Naive thymus-derived CD4-positive, alpha-beta T cell (primary cell): ENCODE measurements around the gene LMNTD1. TPM values are rescaled to one million over a fixed set of nuclear protein-coding genes. Genes with fewer than 3 reads are reported as not detected.
"Not testable (repeated sequence)": the region's sequence is repeated elsewhere in the genome, so short reads cannot be mapped to it uniquely, and the experiment has no call there.

Experiments
- ATAC-seq: fragments of 150-1000 bp; cut with Tn5 transposase; 2 replicates; pipeline ENCODE4 v1.10.0; 2021; ENCODE audit warnings: mild to moderate bottlenecking, moderate library complexity
- CTCF ChIA-PET: fragments of 350-600 bp; sonication (Branson Sonifier 250); formaldehyde crosslinking; loops from one replicate; lab custom pipeline; 2021; ENCODE audit warnings: antibody characterized with exemption; lab: Charles Lee
- POLR2A ChIA-PET: fragments of 350-600 bp; sonication (Branson Sonifier 250); formaldehyde crosslinking; loops from one replicate; lab custom pipeline; 2021; ENCODE audit warnings: antibody characterized with exemption, inconsistent platforms; lab: Charles Lee
- DNase-seq, 9 donors: peaks; one replicate each; pipeline versions ENCODE4 v3.0.0 to v3.0.0-alpha.2; 2020 to 2022; ENCODE audit warnings: mixed read lengths in 1 of 9
- H3K27ac ChIP-seq: one replicate; pipeline ENCODE4 v1.7.0; 2013; ENCODE audit warnings: mild to moderate bottlenecking, low read depth, low read length, moderate library complexity
- H3K27me3 ChIP-seq, 2 donors: one replicate each; pipeline ENCODE4 v1.7.0; 2013; ENCODE audit warnings: low read length in 2 of 2, mild to moderate bottlenecking in 2 of 2, moderate library complexity in 2 of 2; ENCODE audit not compliant: control insufficient read depth in 2 of 2, insufficient read depth in 2 of 2
- H3K36me3 ChIP-seq, 3 experiments: 1 replicate in 2 of 3; 2 replicates in 1 of 3; pipeline ENCODE4 v1.7.0; 2013; ENCODE audit warnings: low read length in 3 of 3, mild to moderate bottlenecking in 3 of 3, moderate library complexity in 1 of 3; ENCODE audit not compliant: insufficient read depth in 3 of 3, control insufficient read depth in 2 of 3
- H3K4me1 ChIP-seq, 2 donors: one replicate each; pipeline ENCODE4 v1.7.0; 2013; ENCODE audit warnings: low read length in 2 of 2, mild to moderate bottlenecking in 2 of 2, moderate library complexity in 1 of 2; ENCODE audit not compliant: control insufficient read depth in 2 of 2, insufficient read depth in 2 of 2
- H3K4me3 ChIP-seq: 2 replicates; pipeline ENCODE4 v1.7.0; 2013; ENCODE audit warnings: mild to moderate bottlenecking, low read length
- H3K9me3 ChIP-seq, 3 experiments: 1 replicate in 2 of 3; 2 replicates in 1 of 3; pipeline ENCODE4 v1.7.0; 2013; ENCODE audit warnings: low read length in 3 of 3; ENCODE audit not compliant: control insufficient read depth in 2 of 3
- H3K27ac Mint-ChIP-seq, 9 donors: one replicate each; pipeline ENCODE4 v1.8.0; 2020 to 2022; ENCODE audit warnings: mixed read lengths in 9 of 9, mild to moderate bottlenecking in 8 of 9, moderate library complexity in 5 of 9, inconsistent platforms in 2 of 9
- H3K27me3 Mint-ChIP-seq, 5 donors: one replicate each; pipeline ENCODE4 v1.8.0; 2021 to 2022; ENCODE audit warnings: mixed read lengths in 5 of 5, mild to moderate bottlenecking in 1 of 5
- H3K36me3 Mint-ChIP-seq, 5 donors: one replicate each; pipeline ENCODE4 v1.8.0; 2020 to 2022; ENCODE audit warnings: mixed read lengths in 5 of 5, mild to moderate bottlenecking in 3 of 5, inconsistent platforms in 1 of 5
- H3K4me1 Mint-ChIP-seq, 7 donors: one replicate each; pipeline ENCODE4 v1.8.0; 2020 to 2022; ENCODE audit warnings: mixed read lengths in 7 of 7, mild to moderate bottlenecking in 3 of 7, inconsistent platforms in 1 of 7
- H3K4me3 Mint-ChIP-seq, 10 donors: one replicate each; pipeline ENCODE4 v1.8.0; 2020 to 2022; ENCODE audit warnings: mild to moderate bottlenecking in 10 of 10, mixed read lengths in 10 of 10, moderate library complexity in 6 of 10, inconsistent platforms in 2 of 10
- H3K9me3 Mint-ChIP-seq, 11 donors: one replicate each; pipeline ENCODE4 v1.8.0; 2020 to 2022; ENCODE audit warnings: mixed read lengths in 11 of 11, mild to moderate bottlenecking in 4 of 11, inconsistent platforms in 1 of 11, moderate library complexity in 1 of 11
- intact Hi-C, 2 donors: fragments of 100-400 bp; cut with micrococcal nuclease; formaldehyde crosslinking; loops; one replicate each; pipeline ENCODE4 v1.15.1; 2023
- polyA plus RNA-seq, 2 donors: library from polyadenylated mRNA; unstranded; fragments of 300-500 nt; fragmentation: Illumina TruSeq; gene quantifications; one replicate each; pipeline ENCODE4 v1.2.3, GENCODE V29; 2021
- total RNA-seq, 6 experiments: library from RNA in 5 of 6; stranded (reverse) in 5 of 6; gene quantifications; 1 replicate in 5 of 6; 2 replicates in 1 of 6; pipeline ENCODE4 v1.2.3 and lab custom pipeline; 2021 to 2026

Gene LMNTD1
- total and polyA plus RNA-seq, 7 experiments from 2014 or later, result not detected

DNA sequence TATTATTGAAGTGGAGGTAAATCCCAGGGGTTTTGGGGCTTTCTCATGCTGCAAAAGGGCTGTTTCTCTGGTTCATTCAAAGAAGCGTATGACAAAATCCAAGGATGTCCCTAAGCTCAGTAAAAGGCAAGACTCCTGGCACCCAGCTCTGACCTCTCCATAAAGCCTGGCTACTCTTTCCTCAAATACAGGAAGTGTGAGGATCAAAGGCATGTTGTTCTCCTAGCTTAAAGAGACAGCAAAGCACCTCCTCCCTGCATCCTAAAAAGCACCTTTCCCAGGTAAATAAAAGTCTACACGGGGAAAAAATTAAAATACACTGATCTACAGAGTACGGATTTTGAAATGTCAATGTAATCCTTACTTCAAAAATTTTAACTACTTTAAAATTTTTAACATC lies 118.6 kb downstream of the LMNTD1 start:
- H3K27me3 ChIP-seq, result no peaks in the 10 kb centered on the region
- no peak overlapping the region for H3K4me3 Mint-ChIP-seq
- H3K4me3 ChIP-seq, result no peak overlapping the region
- H3K27ac ChIP-seq, result no peak overlapping the region
- H3K36me3 Mint-ChIP-seq, result peaks cover 0 to 3% (median 0%) of the 10 kb centered on the region in 5 donors
- ChIA-PET POLR2A (no interaction called here), CTCF (interaction anchor here (0.6 to 1.7 kb wide), 3 partner anchors 9 to 29 kb away, joined by 3 read pairs; no protein-coding TSS in a partner anchor)
- intact Hi-C loops, result no loop called here
- DNase-seq (no peak), ATAC-seq (no peak)
- peaks cover 0 to 6% (median 0%) of the 10 kb centered on the region in 11 donors for H3K9me3 Mint-ChIP-seq
- H3K4me1 Mint-ChIP-seq, result peaks cover 3 to 16% (median 6%) of the 10 kb centered on the region in 7 donors
- peaks cover 0 to 7% (median 3%) of the 10 kb centered on the region in 5 donors for H3K27me3 Mint-ChIP-seq
- no peaks in the 10 kb centered on the region for H3K9me3 ChIP-seq
- H3K36me3 ChIP-seq, result no peaks in the 10 kb centered on the region
- no peak overlapping the region for H3K27ac Mint-ChIP-seq
- H3K4me1 ChIP-seq, result peaks cover 0 to 4% of the 10 kb centered on the region in 2 donors

DNA sequence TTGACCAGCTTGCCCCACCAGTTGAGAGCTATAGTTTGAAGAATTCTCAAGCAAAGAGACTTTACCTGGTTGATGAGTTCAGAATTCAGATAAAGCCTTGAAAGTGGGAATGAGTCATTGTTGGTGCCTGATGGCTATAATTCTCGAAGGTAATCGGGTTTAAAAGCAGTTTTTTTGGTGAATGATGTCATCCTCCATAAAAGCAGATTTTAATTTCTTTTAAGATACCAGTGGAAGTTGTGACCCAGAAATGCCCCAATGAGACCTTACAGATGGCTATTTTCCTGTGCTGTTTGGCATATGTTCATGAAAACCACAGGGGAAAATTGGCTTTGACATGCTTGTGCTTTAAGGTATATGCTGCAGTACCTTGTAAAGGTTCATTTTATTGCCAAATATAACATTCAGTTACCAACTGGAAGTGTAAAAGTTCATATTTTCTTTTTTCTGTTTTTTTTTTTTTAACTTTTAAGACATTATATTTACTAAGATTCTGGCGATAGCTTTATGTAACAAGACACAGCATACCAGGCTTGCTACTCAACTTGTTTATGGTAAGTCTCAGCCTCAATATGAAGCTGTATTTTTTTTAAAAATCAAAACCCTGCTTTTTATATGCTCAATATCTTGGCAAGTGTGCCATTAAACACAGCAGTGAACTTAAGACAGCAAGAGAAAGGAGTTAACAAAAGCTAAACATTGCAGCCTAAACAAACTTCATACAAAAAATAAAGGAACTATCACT lies 119.3 kb downstream of the LMNTD1 start:
- Mint-ChIP-seq H3K4me1 (peaks cover 3 to 16% (median 6%) of the 10 kb centered on the region in 7 donors), H3K9me3 (peaks cover 0 to 6% (median 0%) of the 10 kb centered on the region in 11 donors), H3K36me3 (peaks cover 0 to 3% (median 0%) of the 10 kb centered on the region in 5 donors), H3K27me3 (peaks cover 0 to 12% (median 3%) of the 10 kb centered on the region in 5 donors), H3K4me3 (no peak overlapping the region), H3K27ac (no peak overlapping the region)
- Histone ChIP-seq H3K9me3 (no peaks in the 10 kb centered on the region), H3K27ac (no peak overlapping the region), H3K4me3 (no peak overlapping the region), H3K4me1 (peaks cover 0 to 4% of the 10 kb centered on the region in 2 donors), H3K27me3 (no peaks in the 10 kb centered on the region), H3K36me3 (no peaks in the 10 kb centered on the region)
- CTCF ChIA-PET, result interaction anchor here (0.6 to 1.2 kb wide), 3 partner anchors 10 to 435 kb away, joined by 3 to 4 read pairs (median 3); no protein-coding TSS in a partner anchor
- DNase-seq (no peak), ATAC-seq (no peak)
- intact Hi-C loops, result no loop called here
- POLR2A ChIA-PET, result interaction anchor here (0.6 kb wide), 1 partner anchor 9 kb away, joined by 3 read pairs; no protein-coding TSS in a partner anchor

DNA sequence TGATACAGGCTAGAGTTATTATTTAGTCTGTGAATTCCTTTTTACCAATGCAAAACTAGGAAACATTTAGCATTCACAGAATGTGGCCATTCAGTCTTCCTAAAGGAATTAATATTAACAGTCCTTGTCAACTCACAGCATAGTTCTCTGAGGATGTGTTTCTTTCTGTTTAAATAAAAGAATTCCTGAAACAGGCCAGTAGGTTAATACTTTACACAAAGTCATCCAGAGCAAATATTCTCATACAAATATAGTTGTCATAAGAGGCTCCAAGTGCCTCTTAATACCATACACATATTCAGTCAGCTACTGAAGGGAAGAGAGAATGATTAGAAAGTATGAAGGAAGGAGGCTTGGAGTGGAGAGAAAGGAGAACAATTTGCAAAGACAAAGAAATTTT lies 120.1 kb downstream of the LMNTD1 start:
- POLR2A ChIA-PET, result interaction anchor here (0.6 kb wide), 1 partner anchor 10 kb away, joined by 3 read pairs; no protein-coding TSS in a partner anchor
- Histone ChIP-seq H3K4me3 (no peak overlapping the region), H3K27ac (no peak overlapping the region), H3K27me3 (no peaks in the 10 kb centered on the region), H3K4me1 (peaks cover 0 to 4% of the 10 kb centered on the region in 2 donors), H3K36me3 (no peaks in the 10 kb centered on the region), H3K9me3 (no peaks in the 10 kb centered on the region)
- ATAC-seq (no peak), DNase-seq (no peak)
- H3K4me3 Mint-ChIP-seq, result no peak overlapping the region
- H3K27me3 Mint-ChIP-seq, result peaks cover 0 to 13% (median 3%) of the 10 kb centered on the region in 5 donors
- peaks cover 0 to 3% (median 0%) of the 10 kb centered on the region in 5 donors for H3K36me3 Mint-ChIP-seq
- peaks cover 3 to 16% (median 6%) of the 10 kb centered on the region in 7 donors for H3K4me1 Mint-ChIP-seq
- no peak overlapping the region for H3K27ac Mint-ChIP-seq
- CTCF ChIA-PET, result no interaction called here
- intact Hi-C loops, result no loop called here
- peaks cover 0 to 6% (median 0%) of the 10 kb centered on the region in 11 donors for H3K9me3 Mint-ChIP-seq

DNA sequence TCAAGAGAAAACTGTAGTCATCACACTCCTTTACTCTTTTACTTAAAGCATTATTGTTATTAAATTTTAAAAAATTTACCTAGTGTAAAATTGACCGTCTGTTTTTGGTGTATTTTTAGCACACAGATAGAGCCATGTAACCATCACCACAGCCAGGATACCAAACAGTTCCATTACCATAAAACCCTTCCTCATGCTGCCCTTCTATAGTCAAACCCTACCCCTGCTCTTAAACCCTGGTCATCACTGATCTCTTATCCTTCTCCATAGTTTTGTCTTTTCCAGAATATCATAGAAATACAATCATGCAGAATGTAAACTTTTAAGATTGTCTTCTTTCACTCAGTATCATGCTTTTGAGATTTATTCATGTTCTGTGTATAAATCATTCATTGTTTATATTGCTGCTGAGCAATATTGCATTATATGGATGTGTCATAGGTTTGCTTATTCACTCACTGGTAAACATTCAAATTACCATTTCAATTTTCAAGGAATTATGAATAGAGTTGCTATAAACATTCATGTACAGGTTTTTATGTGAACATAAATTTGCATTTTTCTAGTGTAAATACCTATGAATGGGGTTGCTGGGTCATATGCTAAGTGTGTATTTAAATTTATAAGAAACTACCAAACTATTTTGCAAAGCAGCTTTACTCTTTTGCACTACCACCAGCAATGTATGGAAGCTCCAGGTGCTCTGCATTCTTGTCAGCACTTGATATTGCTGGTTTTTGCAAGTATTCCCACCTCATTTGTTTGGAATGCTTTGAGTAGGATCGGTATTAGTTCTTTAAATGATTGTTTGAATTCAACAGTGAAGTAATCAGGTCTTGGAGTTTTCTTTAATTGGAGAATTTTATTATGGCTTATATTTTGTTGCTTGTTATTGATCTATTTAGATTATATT lies 125.5 kb downstream of the LMNTD1 start:
- no peak overlapping the region for H3K4me3 ChIP-seq
- no peak for ATAC-seq
- Mint-ChIP-seq H3K36me3 (peaks cover 0 to 3% (median 0%) of the 10 kb centered on the region in 5 donors), H3K4me1 (peaks cover 0 to 5% (median 0%) of the 10 kb centered on the region in 7 donors), H3K27ac (no peak overlapping the region), H3K9me3 (peaks cover 0 to 6% (median 0%) of the 10 kb centered on the region in 11 donors), H3K27me3 (peaks cover 0 to 6% (median 0%) of the 10 kb centered on the region in 5 donors), H3K4me3 (no peak overlapping the region)
- no peaks in the 10 kb centered on the region for H3K4me1 ChIP-seq
- POLR2A ChIA-PET, result no interaction called here
- CTCF ChIA-PET, result no interaction called here
- no peak for DNase-seq
- no peaks in the 10 kb centered on the region for H3K36me3 ChIP-seq
- H3K9me3 ChIP-seq, result no peaks in the 10 kb centered on the region
- H3K27ac ChIP-seq, result no peak overlapping the region
- no peaks in the 10 kb centered on the region for H3K27me3 ChIP-seq
- intact Hi-C loops, result no loop called here

DNA sequence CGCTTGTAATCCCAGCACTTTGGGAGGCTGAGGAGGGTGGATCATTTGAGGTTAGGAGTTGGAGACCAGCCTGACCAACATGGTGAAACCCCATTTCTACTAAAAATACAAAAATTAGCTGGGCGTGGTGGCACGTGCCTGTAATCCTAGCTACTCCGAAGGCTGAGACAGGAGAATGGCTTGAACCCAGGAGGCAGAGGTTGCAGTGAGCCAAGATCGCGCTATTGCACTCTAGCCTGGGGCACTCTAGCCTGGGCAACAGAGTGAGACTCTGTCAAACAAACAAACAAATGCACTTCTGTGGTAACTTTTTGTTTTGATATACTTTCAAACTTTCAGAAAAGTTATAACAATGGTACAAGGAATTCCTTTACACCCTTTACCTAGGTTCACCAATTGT lies 126.3 kb downstream of the LMNTD1 start:
- CTCF ChIA-PET, H3K4me1 Mint-ChIP-seq: not testable (repeated sequence)

More for the DNA sequence above, 126.3 kb downstream of the LMNTD1 start:
- H3K27ac Mint-ChIP-seq, H3K9me3 ChIP-seq, H3K9me3 Mint-ChIP-seq, H3K36me3 Mint-ChIP-seq, ATAC-seq, H3K27me3 ChIP-seq, H3K4me1 ChIP-seq, DNase-seq, H3K27me3 Mint-ChIP-seq, H3K27ac ChIP-seq, POLR2A ChIA-PET, H3K36me3 ChIP-seq, intact Hi-C loops, H3K4me3 Mint-ChIP-seq, H3K4me3 ChIP-seq: not testable (repeated sequence)
